ENCODE data around the gene ABR. TPM values are rescaled to one million over a fixed set of nuclear protein-coding genes. Genes with fewer than 3 reads are reported as not detected.

ABR gene
- total and polyA plus RNA-seq, 3 donors from 2014 or later, result 30.6 to 52.7 (median 42.1) TPM

GRCh38 chr17:1021147-1021546 is 158.6 kb downstream of the ABR start:
- H3K27ac ChIP-seq, result no peak overlapping the region
- H3K36me3 ChIP-seq (ENCODE audit: low read depth, missing control alignments), result no peaks in the 10 kb centered on the region
- DNase-seq, result no peak
- intact Hi-C loops (cut with DNase I; ENCODE audit: low total_unique reads), result no loop called here
- 93 to 98% methylated on average over 10 to 17 of the region's 17 CpGs for WGBS, 2 donors
- H3K9me3 ChIP-seq, result no peaks in the 10 kb centered on the region
- no peaks in the 10 kb centered on the region for H3K4me1 ChIP-seq
- TF ChIP-seq POLR2A (IDR thresholded peaks at IDR 0.05) (no peak), CTCF (IDR thresholded peaks at IDR 0.05) (no peak)
- H3K4me3 ChIP-seq, result no peak overlapping the region
- no peaks in the 10 kb centered on the region for H3K27me3 ChIP-seq

GRCh38 chr17:1019451-1019850 is 160.3 kb downstream of the ABR start:
- intact Hi-C loops (cut with DNase I; ENCODE audit: low total_unique reads), result no loop called here
- Histone ChIP-seq H3K9me3 (no peaks in the 10 kb centered on the region), H3K4me1 (no peaks in the 10 kb centered on the region), H3K36me3 (ENCODE audit: low read depth, missing control alignments) (no peaks in the 10 kb centered on the region), H3K4me3 (no peak overlapping the region), H3K27ac (no peak overlapping the region), H3K27me3 (no peaks in the 10 kb centered on the region)
- no peak for DNase-seq
- 76 to 88% methylated on average over 9 to 10 of the region's 10 CpGs for WGBS, 2 donors
- no peak for TF ChIP-seq CTCF (IDR thresholded peaks at IDR 0.05)

- Histone ChIP-seq H3K4me1 (no peaks in the 10 kb centered on the region), H3K36me3 (ENCODE audit: low read depth, missing control alignments) (no peaks in the 10 kb centered on the region), H3K4me3 (no peak overlapping the region), H3K27ac (no peak overlapping the region), H3K9me3 (no peaks in the 10 kb centered on the region), H3K27me3 (no peaks in the 10 kb centered on the region)
- intact Hi-C loops (cut with DNase I; ENCODE audit: low total_unique reads), result no loop called here
- TF ChIP-seq CTCF (IDR thresholded peaks at IDR 0.05), result no peak
- DNase-seq, result no peak
- WGBS, 2 donors, result 93 to 99% methylated on average over 11 of the region's 11 CpGs
Measured at GRCh38 chr17:1018547-1018946, 161.2 kb downstream of the ABR start.

- TF ChIP-seq POLR2A (IDR thresholded peaks at IDR 0.05), result no peak
- TF ChIP-seq CTCF (IDR thresholded peaks at IDR 0.05), result no peak
- 91 to 94% methylated on average over 9 of the region's 9 CpGs for WGBS, 2 donors
- intact Hi-C loops (cut with DNase I; ENCODE audit: low total_unique reads), result no loop called here
- no peaks in the 10 kb centered on the region for H3K36me3 ChIP-seq (ENCODE audit: low read depth, missing control alignments)
- H3K27me3 ChIP-seq, result no peaks in the 10 kb centered on the region
- no peaks in the 10 kb centered on the region for H3K9me3 ChIP-seq
- no peak overlapping the region for H3K27ac ChIP-seq
- peaks cover under 1% of the 10 kb centered on the region for H3K4me1 ChIP-seq
- H3K4me3 ChIP-seq, result no peak overlapping the region
- no peak for DNase-seq
Measured at GRCh38 chr17:1013729-1014090, 166.1 kb downstream of the ABR start.

- H3K4me3 ChIP-seq, result no peak overlapping the region
- H3K4me1 ChIP-seq, result peaks cover 4% of the 10 kb centered on the region
- no peaks in the 10 kb centered on the region for H3K9me3 ChIP-seq
- DNase-seq, result no peak
- intact Hi-C loops (cut with DNase I; ENCODE audit: low total_unique reads), result no loop called here
- 83 to 85% methylated on average over 17 to 30 of the region's 30 CpGs for WGBS, 2 donors
- no peaks in the 10 kb centered on the region for H3K27me3 ChIP-seq
- H3K36me3 ChIP-seq (ENCODE audit: low read depth, missing control alignments), result no peaks in the 10 kb centered on the region
- TF ChIP-seq CTCF (IDR thresholded peaks at IDR 0.05) (no peak), POLR2A (IDR thresholded peaks at IDR 0.05) (no peak)
- H3K27ac ChIP-seq, result no peak overlapping the region
Measured at GRCh38 chr17:1012823-1013728, 166.7 kb downstream of the ABR start.
